ENCODE results near the gene SLC1A4.
"Not testable (repeated sequence)": the region's sequence is repeated elsewhere in the genome, so short reads cannot be mapped to it uniquely, and the experiment has no call there.

The SLC1A4 gene

GRCh38 chr2:65030476-65031332 lies 41.5 kb downstream of the SLC1A4 start:
- no peak for DNase-seq

DNA sequence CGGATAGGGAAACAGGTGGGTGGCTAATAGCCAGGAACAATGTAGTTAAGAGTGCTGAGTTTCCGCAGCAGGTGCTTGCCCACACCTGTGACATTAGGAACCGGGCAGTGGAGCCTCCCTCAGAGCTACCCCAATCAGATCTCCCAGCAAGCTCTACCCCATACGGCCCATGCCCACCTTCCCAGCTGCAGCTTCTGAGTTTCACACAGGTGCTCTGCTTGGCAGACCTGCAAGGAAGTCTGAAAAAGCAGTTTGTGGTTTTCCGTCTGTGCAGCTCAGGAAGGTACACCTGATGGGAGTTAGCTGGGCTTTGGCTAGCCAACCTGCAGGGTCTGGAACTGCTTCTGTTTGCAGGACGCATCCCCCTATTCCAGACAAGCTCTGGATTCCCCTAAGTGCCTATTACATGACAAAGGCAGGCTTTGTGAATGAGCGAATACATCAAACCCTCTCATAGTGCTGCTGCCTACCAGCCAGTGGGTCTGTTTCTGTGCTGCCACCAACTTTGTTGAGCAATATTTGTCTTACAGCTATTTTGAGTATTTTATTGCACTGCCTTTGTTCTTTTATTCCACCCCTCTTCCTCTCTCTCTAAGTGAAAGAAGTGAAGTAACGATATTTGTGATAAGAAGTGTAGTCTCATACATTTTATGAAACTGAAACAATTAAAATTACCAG lies 42.3 kb downstream of the SLC1A4 start:
- peak; percentile 20 for DNase-seq

GRCh38 chr2:65032019-65032975 lies 43.1 kb downstream of the SLC1A4 start:
- DNase-seq = no peak

GRCh38 chr2:65033178-65033577 lies 44.0 kb downstream of the SLC1A4 start:
- DNase-seq = peak; percentile 34

DNA sequence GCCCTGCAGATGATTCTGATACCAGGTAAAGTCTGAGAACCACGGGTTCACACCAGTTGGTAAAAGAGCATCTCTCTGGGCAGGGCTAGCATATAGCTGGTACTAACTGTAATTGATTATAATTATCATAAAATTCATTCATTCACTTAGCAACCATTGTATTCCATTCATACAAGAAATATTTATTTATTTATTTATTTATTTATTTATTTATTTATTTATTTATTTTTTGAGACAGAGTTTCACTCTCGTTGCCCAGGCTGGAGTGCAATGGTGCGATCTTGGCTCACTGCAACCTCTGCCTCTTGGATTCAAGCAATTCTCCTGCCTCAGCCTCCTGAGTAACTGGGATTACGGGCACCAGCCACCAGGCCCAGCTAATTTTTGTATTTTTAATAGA lies 44.5 kb downstream of the SLC1A4 start:
- DNase-seq = not testable (repeated sequence)

DNA sequence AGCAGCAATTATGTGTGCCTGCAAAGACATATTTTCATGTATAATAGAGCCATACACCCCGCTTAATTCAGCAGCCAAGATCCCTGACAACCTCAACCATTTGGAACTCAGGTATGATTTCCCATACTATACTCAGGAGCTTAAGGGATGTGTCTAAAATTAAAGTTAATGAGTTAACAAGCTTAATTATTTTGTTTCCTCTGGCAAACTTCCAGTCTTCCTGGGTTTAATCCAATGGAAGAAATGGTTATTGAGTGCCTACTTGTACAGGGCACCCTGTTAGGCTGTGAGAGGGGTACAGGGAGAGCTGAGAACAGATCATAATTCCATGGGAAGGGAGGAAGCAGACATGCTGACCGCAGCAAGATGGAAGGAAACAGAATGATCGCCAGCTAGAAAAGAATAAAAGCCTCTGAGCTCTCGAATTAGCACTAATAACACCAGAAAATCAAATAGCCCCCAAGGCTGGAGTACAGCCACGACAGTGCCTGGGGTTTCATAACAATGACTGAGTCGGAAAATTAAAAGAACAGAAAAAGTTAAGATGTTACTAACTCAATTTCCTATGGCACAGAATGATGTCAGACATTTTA lies 46.2 kb downstream of the SLC1A4 start:
- no peak for DNase-seq

- no peak for DNase-seq
These were observed 48.0 kb downstream of the SLC1A4 start for GRCh38 chr2:65037178-65037577.

DNA sequence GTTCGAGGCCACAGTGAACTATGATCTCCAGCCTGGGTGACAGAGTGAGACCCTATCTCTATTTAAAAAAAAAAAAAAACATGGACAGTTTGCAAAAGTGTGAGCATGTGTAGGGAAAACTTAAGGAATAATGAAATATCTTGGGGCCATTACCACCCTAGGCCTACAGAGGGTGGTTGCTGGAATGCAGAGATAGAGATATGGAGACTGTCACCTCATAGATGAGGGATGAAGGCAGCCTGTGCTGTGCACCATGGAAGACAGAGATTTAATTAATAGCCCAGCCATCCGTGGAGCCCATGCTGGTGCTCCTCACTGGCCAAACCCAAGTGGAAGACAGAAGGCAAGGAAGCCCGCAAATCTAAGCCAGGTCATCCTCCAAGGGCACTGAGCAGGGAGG lies 50.4 kb downstream of the SLC1A4 start:
- no peak for DNase-seq

- DNase-seq = peak; percentile 81
These were observed 51.4 kb downstream of the SLC1A4 start for GRCh38 chr2:65040400-65041261.

DNA sequence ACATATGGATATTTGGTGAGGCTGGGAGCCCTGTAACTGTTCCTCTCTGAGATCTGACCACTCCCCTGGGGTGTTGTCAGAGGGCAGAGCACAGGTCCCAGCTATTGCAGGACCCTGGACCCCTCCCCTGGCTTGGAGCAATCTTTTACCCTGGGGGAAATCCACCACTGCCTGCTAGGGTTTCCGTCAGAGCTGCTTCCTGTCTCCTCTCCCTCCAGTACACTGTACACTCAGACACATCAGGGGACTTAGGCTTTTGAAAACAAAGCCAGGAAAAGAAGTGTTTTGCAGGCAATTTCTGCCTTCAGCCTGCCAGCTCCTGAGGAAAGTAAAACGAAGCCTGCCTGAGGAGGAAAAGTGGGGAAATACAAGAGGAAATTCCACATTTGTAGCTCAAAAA lies 53.8 kb downstream of the SLC1A4 start:
- DNase-seq = no peak

DNA sequence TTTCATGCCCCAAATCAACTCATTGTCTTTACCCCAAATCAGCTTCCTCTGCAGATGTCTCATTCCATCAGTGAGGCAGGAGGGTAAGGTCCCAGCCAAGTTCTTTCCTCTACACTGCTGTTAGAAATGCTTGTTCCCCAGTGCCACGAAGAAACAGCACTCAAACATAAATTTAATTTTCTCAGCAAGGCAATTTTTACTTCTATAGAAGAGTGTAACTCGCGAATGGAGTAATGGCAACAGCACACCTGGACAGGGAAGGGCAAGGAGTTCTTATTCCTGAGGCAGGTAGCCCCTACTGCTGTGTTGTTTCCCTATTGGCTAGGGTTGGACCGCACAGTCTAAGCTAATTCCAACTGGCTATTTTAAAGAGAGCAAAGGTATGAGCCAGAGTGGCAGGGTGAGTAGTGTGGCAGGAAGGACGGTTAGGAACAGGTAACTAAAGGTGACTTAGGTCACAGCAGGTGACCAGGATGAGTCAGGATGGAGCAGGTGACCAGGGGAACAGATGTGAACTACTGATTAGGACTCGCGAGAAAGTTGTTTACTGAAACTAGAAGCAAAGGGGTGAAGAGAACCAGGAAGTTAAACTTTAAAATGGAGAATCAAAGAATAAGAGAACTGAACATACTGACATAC lies 55.0 kb downstream of the SLC1A4 start:
- DNase-seq = no peak

GRCh38 chr2:65045651-65046050 lies 56.5 kb downstream of the SLC1A4 start:
- no peak for DNase-seq

DNA sequence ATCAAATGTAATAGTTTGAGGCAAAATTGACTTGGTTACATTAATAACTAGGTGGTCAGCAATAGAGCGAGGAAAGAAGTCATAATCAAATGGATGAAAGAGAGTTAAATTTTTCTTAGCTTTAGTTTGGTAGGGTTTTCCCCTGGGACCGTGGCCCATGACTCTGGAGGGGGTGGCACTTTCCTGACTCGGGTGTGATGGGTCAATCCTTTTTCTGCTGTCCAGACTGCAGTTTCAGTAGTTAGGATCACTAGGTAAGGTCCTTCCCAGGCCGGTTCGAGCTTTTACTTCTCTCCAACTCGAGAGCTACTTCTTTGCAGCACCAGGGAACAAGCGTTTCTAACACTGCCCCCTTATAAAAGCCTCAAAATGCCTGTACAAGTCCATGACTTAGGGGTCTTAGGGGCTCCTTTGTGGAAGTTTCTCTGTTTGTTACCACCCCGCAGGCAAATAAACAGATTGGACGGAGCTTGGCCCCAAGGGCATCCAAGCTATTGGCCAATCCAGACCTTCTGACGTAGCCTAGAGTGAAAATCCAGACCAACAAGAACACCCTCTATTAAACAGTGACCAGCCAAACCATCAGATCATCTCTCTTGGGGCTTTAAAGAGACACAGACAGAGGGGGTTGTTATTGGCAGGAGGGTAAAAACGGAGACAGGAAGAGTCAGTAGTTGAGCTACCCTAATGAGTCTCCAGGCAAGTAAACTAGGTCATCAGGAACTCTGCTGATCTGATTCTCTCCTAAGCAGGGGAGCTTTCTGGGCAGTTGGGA lies 57.6 kb downstream of the SLC1A4 start:
- no peak for DNase-seq

GRCh38 chr2:65049010-65049639 lies 59.9 kb downstream of the SLC1A4 start:
- no peak for DNase-seq

DNA sequence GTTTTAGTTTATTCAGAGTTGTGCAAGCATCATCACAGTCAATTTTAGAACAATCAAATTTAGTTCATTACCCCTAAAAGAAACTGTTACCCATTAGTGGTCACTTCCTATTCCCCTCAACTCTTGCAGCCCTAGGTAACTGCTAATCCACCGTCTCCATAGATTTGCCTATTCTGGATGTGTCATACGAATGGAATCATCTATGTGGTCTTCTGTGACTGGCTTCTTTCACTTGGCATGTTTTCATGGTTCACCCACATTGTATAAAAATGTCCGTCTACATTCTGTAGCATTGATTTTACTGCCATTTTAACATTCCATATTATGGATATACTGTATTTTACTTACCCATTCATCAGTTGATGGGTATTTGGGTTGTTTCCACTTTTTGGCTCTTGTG lies 61.7 kb downstream of the SLC1A4 start:
- no peak for DNase-seq

DNA sequence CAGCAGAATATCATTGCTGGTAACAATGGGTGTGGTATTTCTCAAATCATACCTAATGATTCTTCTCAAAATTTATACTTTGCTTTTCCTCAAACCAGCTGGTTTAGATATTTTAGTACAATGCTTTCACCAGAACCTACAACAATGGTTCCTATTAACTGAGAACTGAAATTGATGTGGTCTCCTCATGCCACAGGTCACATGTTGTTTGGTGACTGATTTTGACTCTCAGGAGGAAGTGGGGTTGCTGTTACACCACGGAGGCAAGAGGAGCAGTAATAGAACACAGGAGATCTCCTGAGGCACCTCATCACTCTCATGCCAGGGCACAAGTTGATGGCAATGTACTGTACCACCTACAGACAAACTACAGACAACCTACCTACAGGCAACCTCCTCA lies 64.0 kb downstream of the SLC1A4 start:
- DNase-seq = peak; percentile 54

DNA sequence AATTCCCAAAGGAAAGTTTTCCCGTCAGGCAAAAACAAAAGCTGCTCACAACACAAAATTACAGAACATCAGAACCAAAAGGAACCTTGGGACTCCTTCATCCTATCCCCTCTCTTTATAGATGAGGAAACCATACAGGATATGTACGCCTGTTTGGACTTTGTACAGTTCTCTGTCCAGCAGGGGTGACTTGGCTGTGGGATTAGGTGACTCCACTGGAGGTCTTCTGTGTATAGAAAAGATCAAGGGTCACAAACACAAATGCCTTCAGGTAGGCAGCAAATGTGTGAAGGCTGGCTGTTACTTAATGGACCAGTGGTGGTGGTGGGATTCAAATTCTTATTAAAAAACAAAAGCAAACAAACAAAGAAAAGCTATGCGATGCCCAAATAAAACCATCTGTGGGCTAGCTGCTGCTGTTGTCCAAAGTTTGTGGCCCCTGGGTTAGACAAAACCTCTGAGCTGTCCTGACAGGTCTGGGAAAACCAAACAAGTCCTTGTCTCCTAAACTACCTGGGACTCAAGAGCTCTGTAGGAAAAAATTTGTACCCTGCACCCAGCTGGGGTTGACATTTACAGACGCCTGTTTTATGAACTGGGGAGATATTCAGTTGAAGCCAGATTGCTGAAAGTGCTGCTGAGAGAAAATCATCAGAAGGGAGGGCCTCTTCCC lies 65.7 kb downstream of the SLC1A4 start:
- DNase-seq = no peak

DNA sequence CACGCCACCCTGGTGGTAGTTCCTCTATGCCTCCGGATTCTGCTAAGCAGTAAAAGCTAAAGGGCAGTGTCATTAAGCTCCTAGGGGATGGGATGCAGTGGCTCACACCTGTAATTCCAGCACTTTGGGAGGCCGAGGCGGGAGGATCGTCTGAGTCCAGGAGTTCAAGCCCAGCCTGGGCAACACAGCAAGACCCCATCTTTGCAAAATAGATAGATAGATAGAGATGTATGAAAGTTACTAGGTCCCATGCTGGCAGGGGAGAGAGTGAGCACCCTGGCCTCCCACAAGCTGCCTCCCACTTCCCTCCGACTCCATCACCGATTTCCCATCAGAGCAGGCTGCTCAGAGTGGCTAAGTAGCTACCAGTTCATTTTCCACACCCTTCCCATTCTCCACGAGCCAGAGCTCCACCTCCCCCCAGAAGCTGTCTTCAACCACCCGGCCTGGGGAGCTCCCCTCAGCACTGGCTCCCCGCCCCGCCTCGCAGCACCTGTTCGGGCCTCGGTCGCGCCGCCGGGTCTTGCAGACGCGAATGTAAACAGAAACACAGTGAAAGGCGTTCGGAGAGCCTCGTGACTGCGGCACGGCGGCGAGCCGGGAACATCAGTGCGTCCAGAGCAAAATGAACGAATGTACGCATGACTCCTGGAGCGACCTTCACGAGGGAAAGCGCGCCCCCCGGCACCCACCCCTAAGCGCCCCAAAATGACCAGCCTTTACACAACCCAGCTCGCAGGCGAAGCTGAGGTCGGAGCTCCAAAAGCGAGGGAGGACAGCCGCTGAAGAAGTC lies 66.4 kb downstream of the SLC1A4 start:
- no peak for DNase-seq
